GM21528 (cell line): ENCODE measurements around the gene SPANXC.
"Not testable (repeated sequence)": the region's sequence is repeated elsewhere in the genome, so short reads cannot be mapped to it uniquely, and the experiment has no call there.

Experiments used
- ATAC-seq: cut with Tn5 transposase; IDR thresholded peaks from one replicate; pipeline ENCODE4 v1.9.1; 2021; ENCODE audit warnings: mild to moderate bottlenecking, moderate library complexity; ENCODE audit not compliant: unreplicated experiment, low FRiP score

Gene SPANXC

GRCh38 chrX:141242417-141242816 lies at the start of gene SPANXC:
Gene SPANXC (minus strand): TSS chrX:141242517. CDS start chrX:141242457, 60 bp downstream.
- not testable (repeated sequence) for ATAC-seq

GRCh38 chrX:141279476-141279875 lies 37.2 kb upstream of the SPANXC start:
- ATAC-seq = no peak

- no peak for ATAC-seq
Observed at GRCh38 chrX:141278306-141278705, 36.0 kb upstream of the SPANXC start.

- no peak for ATAC-seq
Observed at GRCh38 chrX:141258080-141258479, 15.8 kb upstream of the SPANXC start.

- no peak for ATAC-seq
Observed at GRCh38 chrX:141221611-141222010, 20.7 kb downstream of the SPANXC start.

GRCh38 chrX:141220342-141221008 lies 21.8 kb downstream of the SPANXC start:
- ATAC-seq = no peak

GRCh38 chrX:141214196-141214595 lies 28.1 kb downstream of the SPANXC start:
- ATAC-seq = no peak

GRCh38 chrX:141201962-141202361 lies 40.4 kb downstream of the SPANXC start:
- no peak for ATAC-seq
